GM12878 (cell line): Measurements from ENCODE around the gene CYB5R3. TPM values are rescaled to one million over a fixed set of nuclear protein-coding genes. Genes with fewer than 3 reads are reported as not detected.

Experiments used
- ATAC-seq: fragments of 200-7000 bp; cut with Tn5 transposase; 3 replicates; pipeline ENCODE4 v1.9.1; 2020; ENCODE audit warnings: mild to moderate bottlenecking, moderate library complexity
- BruUV-seq: library from RNA; stranded (reverse); fragments of 400-500 nt; replicated peaks from 2 replicates; lab custom pipeline; 2021; lab: Mats Ljungman, UMichigan
- CTCF ChIA-PET: fragments of 300-600 bp; sonication (Branson Sonifier 250); formaldehyde crosslinking; extraction: SDS; loops from one replicate; lab custom pipeline; 2021; ENCODE audit warnings: inconsistent platforms; lab: Yijun Ruan, JAX
- POLR2A ChIA-PET: fragments of 350-600 bp; formaldehyde crosslinking; extraction: SDS; loops from one replicate; lab custom pipeline; 2021; ENCODE audit warnings: inconsistent platforms; lab: Charles Lee
- RAD21 ChIA-PET: fragments of 300-600 bp; sonication (Branson Sonifier 250); formaldehyde crosslinking; loops from one replicate; lab custom pipeline; 2023; ENCODE audit warnings: antibody characterized with exemption; ENCODE audit not compliant: unreplicated experiment; lab: Charles Lee
- SMC1A ChIA-PET: fragments of 300-600 bp; sonication (Branson Sonifier 250); formaldehyde crosslinking; loops from one replicate; lab custom pipeline; 2023; ENCODE audit not compliant: unreplicated experiment, uncharacterized antibody; lab: Charles Lee
- DNase-seq: peaks from one replicate; pipeline ENCODE4 v3.0.0-alpha.2; 2011; ENCODE audit warnings: low read depth, low spot score
- FAIRE-seq: peaks from 3 replicates; lab custom pipeline; 2011; peaks lifted over from hg19 to GRCh38; lab: Jason Lieb, UNC
- H2AFZ ChIP-seq: 2 replicates; pipeline ENCODE4 v1.6.0; 2011; ENCODE audit warnings: low read depth, low read length, control low read depth; ENCODE audit not compliant: control insufficient read depth
- H3K27ac ChIP-seq: 2 replicates; pipeline ENCODE4 v1.5.1; 2011; ENCODE audit warnings: control low read depth; ENCODE audit not compliant: control insufficient read depth, insufficient read depth
- H3K27me3 ChIP-seq, 2 experiments: replicated peaks in 1 of 2; 2 replicates each; pipeline versions ENCODE4 v1.6.0 to v1.6.1; 2011; ENCODE audit warnings: low read length in 1 of 2; ENCODE audit not compliant: control insufficient read depth in 2 of 2, insufficient read depth in 2 of 2
- H3K36me3 ChIP-seq, 2 experiments: 2 replicates each; pipeline ENCODE4 v1.5.1; 2011; ENCODE audit warnings: low read length in 1 of 2; ENCODE audit not compliant: control insufficient read depth in 2 of 2, insufficient read depth in 2 of 2
- H3K4me1 ChIP-seq: 2 replicates; pipeline ENCODE4 v1.6.1; 2011; ENCODE audit warnings: mild to moderate bottlenecking, low read length, moderate library complexity, mixed read lengths; ENCODE audit not compliant: control insufficient read depth, insufficient read depth
- H3K4me2 ChIP-seq: 2 replicates; pipeline ENCODE4 v1.6.0; 2011; ENCODE audit warnings: control low read depth; ENCODE audit not compliant: control insufficient read depth, insufficient read depth
- H3K4me3 ChIP-seq: fragments of 200-600 bp; sonication (generic); 2 replicates; pipeline ENCODE4 v1.5.1; 2016
- H3K79me2 ChIP-seq: 2 replicates; pipeline ENCODE4 v1.6.0; 2011; ENCODE audit warnings: low read length; ENCODE audit not compliant: control insufficient read depth, insufficient read depth
- H3K9ac ChIP-seq: 2 replicates; pipeline ENCODE4 v1.8.0; 2011; ENCODE audit warnings: low read length, control low read depth, mixed read lengths; ENCODE audit not compliant: control insufficient read depth, insufficient read depth
- H3K9me3 ChIP-seq: replicated peaks from 3 replicates; pipeline ENCODE4 v1.5.1; 2011; ENCODE audit warnings: mild to moderate bottlenecking, low read length; ENCODE audit not compliant: control insufficient read depth, insufficient read depth
- H4K20me1 ChIP-seq: 2 replicates; pipeline ENCODE4 v1.6.0; 2011; ENCODE audit not compliant: control insufficient read depth, insufficient read depth
- CBFB ChIP-seq: IDR thresholded peaks from 2 replicates; pipeline ENCODE4 v1.6.1; 2016; ENCODE audit warnings: antibody characterized with exemption, low read depth
- CHD2 ChIP-seq: IDR thresholded peaks from 2 replicates; pipeline ENCODE4 v1.6.1; 2011; ENCODE audit warnings: low read depth, low read length, improper control_type of control experiment, borderline replicate concordance
- CHD4 ChIP-seq: fragments of 200-600 bp; sonication (generic); IDR thresholded peaks from 2 replicates; pipeline ENCODE4 v1.6.1; 2016; ENCODE audit warnings: mild to moderate bottlenecking
- IKZF1 ChIP-seq: fragments of 450-650 bp; conservative IDR thresholded peaks from 2 replicates; pipeline ENCODE4 v1.6.1; 2017; ENCODE audit warnings: antibody characterized with exemption, mild to moderate bottlenecking
- KDM1A ChIP-seq: fragments of 200-600 bp; sonication (generic); IDR thresholded peaks from 2 replicates; pipeline ENCODE4 v1.6.1; 2016; ENCODE audit warnings: borderline replicate concordance
- MYC ChIP-seq: IDR thresholded peaks from 2 replicates; pipeline ENCODE4 v1.6.1; 2011; ENCODE audit warnings: mild to moderate bottlenecking, low read length, moderate library complexity, inconsistent platforms; ENCODE audit not compliant: insufficient read depth, insufficient replicate concordance, insufficient read length, severe bottlenecking
- PML ChIP-seq: IDR thresholded peaks from 2 replicates; pipeline ENCODE4 v1.6.1; 2012; ENCODE audit warnings: low read length, inconsistent platforms
- POU2F2 ChIP-seq: IDR thresholded peaks from 3 replicates; pipeline ENCODE4 v1.6.1; 2011; ENCODE audit warnings: low read depth, mild to moderate bottlenecking, low read length, borderline replicate concordance
- PRDM15 ChIP-seq: fragments of 450-650 bp; formaldehyde crosslinking; IDR thresholded peaks from 2 replicates; pipeline ENCODE4 v1.4.0; 2020; ENCODE audit warnings: mild to moderate bottlenecking, moderate library complexity
- SUZ12 ChIP-seq: fragments of 200-600 bp; sonication (generic); IDR thresholded peaks from one replicate; pipeline ENCODE4 v1.6.1; 2018; ENCODE audit warnings: antibody characterized with exemption, mild to moderate bottlenecking; ENCODE audit not compliant: unreplicated experiment
- WGBS: methylation state at CpG from one replicate; pipeline ENCODE4 v1.1.6; 2016; ENCODE audit warnings: low lambda C conversion rate; ENCODE audit not compliant: insufficient replicate concordance, insufficient coverage; ENCODE audit errors: missing lambda C conversion rate; 5-methylcytosine and 5-hydroxymethylcytosine counted together
- in situ Hi-C: fragments of 300-500 bp; cut with MboI; formaldehyde crosslinking; loops from 9 replicates; pipeline ENCODE4 v1.14.3; 2018; ENCODE audit warnings: mixed read lengths
- intact Hi-C: fragments of 100-400 bp; cut with micrococcal nuclease; formaldehyde crosslinking; loops from one replicate; pipeline ENCODE4 v1.14.2; 2022; ENCODE audit not compliant: unreplicated experiment
- polyA plus RNA-seq, 11 experiments: library from polyadenylated mRNA; depleted of rRNA in 4 of 11; unstranded in 6 of 11; stranded (reverse) in 5 of 11; fragments of >200 nt; fragmentation: Nextera tagmentation in 4 of 11; fragmentation: Illumina TruSeq in 1 of 11; extraction: Ambion mirVana in 4 of 11; extraction: Trizol in 1 of 11; gene quantifications; 1 replicate in 1 of 11; 2 replicates in 10 of 11; pipeline versions ENCODE4 v1.2.1 to v1.2.3, GENCODE V29; 2011 to 2016; ENCODE audit warnings: inconsistent platforms in 2 of 11, missing spikeins in 2 of 11, low read depth in 1 of 11
- total RNA-seq, 4 experiments: library from RNA; depleted of rRNA in 3 of 4; stranded (reverse); fragments of >200 nt in 3 of 4; fragmentation: Illumina TruSeq in 1 of 4; extraction: Trizol in 1 of 4; gene quantifications; 2 replicates each; pipeline versions ENCODE4 v1.2.1 to v1.2.3, GENCODE V29; 2013 to 2021

Gene CYB5R3
- total and polyA plus RNA-seq, 10 of the 15 experiments (the other 5 are each of a cell fraction or from before 2014, with no cell fraction given), result 2.0 to 119 (median 67.8) TPM

GRCh38 chr22:42655693-42656092 is 6.5 kb upstream of the CYB5R3 start (continued):
- peak; percentile 99 for TF ChIP-seq POU2F2

- no peak overlapping the region for H3K4me2 ChIP-seq
These were observed 5.4 kb upstream of the CYB5R3 start for GRCh38 chr22:42654436-42655073.

More at GRCh38 chr22:42654436-42655073, 5.4 kb upstream of the CYB5R3 start:
- intact Hi-C loops (no loop called here), in situ Hi-C loops (loop anchor here (25.0 kb wide), 1 partner anchor 1383 kb away; no protein-coding TSS in a partner anchor)
- BruUV-seq, result no TSS peak
- Histone ChIP-seq H3K79me2 (no peaks in the 10 kb centered on the region; the same call in 1 of the 2 replicates), H3K36me3 (no peaks in the 10 kb centered on the region), H3K27ac (no peak overlapping the region), H3K27me3 (no peaks in the 10 kb centered on the region), H3K4me1 (peaks cover 10% of the 10 kb centered on the region), H3K9me3 (no peaks in the 10 kb centered on the region), H4K20me1 (no peaks in the 10 kb centered on the region), H3K9ac (no peak overlapping the region), H3K4me3 (no peak overlapping the region), H2AFZ (no peak overlapping the region)
- SMC1A ChIA-PET, result interaction anchor here (0.6 to 3.0 kb wide), 5 partner anchors 10 to 330 kb away, joined by 3 to 12 read pairs (median 3); no protein-coding TSS in a partner anchor
- CTCF ChIA-PET, result interaction anchor here (0.6 to 2.2 kb wide), 10 partner anchors 10 to 354 kb away, joined by 3 to 17 read pairs (median 3); no protein-coding TSS in a partner anchor
- RAD21 ChIA-PET, result interaction anchor here (0.7 to 3.1 kb wide), 3 partner anchors 10 to 15 kb away, joined by 3 to 19 read pairs (median 3); no protein-coding TSS in a partner anchor
- FAIRE-seq, result no peak
- DNase-seq, result no peak
- POLR2A ChIA-PET, result interaction anchor here (0.5 to 1.8 kb wide), 4 partner anchors 12 to 149 kb away, joined by 4 to 6 read pairs (median 4); no protein-coding TSS in a partner anchor
- TF ChIP-seq KDM1A (no peak), PRDM15 (no peak), CHD2 (no peak), MYC (no peak), SUZ12 (no peak), CBFB (no peak), IKZF1 (no peak), PML (no peak), CHD4 (no peak)
- 91% methylated on average over 7 of the region's 7 CpGs for WGBS
- no peak for ATAC-seq
